Measurements from ENCODE around the gene PRUNE2.

DNA sequence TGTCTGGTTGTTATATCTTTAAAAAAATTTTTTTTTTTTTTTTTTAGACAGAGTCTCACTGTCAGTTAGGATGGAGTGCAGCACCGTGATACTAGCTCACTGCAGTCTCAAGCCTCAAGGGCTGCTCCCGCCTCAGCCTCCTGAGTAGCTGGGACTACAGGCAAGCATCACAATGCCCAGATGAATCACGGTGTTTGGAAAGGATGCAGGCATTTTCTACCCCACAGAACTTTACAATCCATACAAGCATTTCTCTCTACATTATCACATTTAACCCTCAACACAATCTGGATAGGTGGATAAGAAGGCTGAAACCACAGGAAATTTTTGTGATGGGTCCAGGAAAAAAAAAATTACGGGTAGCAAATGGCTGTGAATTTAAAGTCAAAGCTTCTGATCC is 147.4 kb downstream of the PRUNE2 start:
- TF ChIP-seq, protein P1, sequence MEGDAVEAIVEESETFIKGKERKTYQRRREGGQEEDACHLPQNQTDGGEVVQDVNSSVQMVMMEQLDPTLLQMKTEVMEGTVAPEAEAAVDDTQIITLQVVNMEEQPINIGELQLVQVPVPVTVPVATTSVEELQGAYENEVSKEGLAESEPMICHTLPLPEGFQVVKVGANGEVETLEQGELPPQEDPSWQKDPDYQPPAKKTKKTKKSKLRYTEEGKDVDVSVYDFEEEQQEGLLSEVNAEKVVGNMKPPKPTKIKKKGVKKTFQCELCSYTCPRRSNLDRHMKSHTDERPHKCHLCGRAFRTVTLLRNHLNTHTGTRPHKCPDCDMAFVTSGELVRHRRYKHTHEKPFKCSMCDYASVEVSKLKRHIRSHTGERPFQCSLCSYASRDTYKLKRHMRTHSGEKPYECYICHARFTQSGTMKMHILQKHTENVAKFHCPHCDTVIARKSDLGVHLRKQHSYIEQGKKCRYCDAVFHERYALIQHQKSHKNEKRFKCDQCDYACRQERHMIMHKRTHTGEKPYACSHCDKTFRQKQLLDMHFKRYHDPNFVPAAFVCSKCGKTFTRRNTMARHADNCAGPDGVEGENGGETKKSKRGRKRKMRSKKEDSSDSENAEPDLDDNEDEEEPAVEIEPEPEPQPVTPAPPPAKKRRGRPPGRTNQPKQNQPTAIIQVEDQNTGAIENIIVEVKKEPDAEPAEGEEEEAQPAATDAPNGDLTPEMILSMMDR (IDR thresholded peaks at IDR 0.05): no peak
- no peak for TF ChIP-seq POLR2A (IDR thresholded peaks at IDR 0.05)
